ENCODE data around the gene KRT33B.
"Not testable (repeated sequence)": the region's sequence is repeated elsewhere in the genome, so short reads cannot be mapped to it uniquely, and the experiment has no call there.

Gene KRT33B

DNA sequence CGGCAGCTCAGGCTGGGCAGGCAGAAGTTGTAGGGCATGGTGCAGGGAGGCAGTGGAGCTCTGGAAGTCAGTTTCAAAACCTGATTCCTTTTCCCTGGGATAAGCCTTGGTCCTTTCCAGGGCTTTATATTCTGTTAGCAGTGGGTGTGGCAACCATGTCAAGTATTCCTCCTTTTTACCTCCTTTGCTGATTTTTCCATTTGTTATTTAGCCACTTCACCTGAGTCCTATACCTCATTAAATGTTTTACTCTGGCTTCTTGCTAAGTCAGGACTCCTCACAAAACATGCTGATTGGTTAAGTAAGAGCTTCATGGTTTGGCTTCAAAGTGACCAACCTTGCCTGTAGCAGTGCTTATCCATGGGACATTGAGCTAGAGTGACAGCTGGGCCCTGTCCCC, at the start of gene KRT33B:
Gene KRT33B, minus strand, starts transcription at position 101 of the 400 bp plus-strand sequence. Its CDS starts 63 bp downstream, at position 38.
- DNase-seq (ENCODE audit: low read depth): no peak

DNA sequence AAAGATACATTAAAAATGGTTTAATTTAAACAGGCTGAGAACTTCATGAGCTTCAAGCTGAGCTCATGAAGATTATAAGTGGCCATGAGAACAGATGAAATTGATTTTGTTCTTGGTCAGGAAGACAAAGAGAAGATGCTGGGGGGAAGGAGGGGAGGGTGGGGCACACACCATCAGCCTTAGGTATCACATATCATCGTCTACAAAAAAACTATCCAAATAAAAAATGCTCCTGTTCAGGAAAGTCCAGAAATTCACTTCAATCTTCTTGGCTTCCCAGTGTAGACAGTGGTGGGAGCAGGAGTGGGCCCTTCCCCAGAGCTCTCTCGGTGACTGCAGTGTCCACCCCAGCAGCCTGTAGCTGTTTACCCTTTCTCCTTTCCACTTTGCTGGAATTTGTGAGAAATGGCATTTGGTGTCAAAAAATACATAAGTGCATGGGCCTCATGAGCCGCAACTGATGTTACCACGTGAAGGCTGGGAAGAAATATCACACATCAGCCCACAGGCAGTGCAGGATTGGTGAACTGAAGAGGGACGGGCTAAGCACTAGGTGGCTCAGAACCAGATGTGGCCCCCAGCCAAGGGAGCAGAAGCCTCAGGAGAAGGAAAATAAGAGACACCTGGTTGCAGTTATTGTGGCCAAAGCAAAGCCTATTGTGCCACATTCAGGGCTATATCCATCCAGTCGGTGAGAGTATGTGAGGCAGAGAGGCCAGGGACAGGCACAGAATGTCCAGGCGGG, 48.7 kb upstream of the KRT33B start:
- no peak for DNase-seq (ENCODE audit: low read depth)

DNA sequence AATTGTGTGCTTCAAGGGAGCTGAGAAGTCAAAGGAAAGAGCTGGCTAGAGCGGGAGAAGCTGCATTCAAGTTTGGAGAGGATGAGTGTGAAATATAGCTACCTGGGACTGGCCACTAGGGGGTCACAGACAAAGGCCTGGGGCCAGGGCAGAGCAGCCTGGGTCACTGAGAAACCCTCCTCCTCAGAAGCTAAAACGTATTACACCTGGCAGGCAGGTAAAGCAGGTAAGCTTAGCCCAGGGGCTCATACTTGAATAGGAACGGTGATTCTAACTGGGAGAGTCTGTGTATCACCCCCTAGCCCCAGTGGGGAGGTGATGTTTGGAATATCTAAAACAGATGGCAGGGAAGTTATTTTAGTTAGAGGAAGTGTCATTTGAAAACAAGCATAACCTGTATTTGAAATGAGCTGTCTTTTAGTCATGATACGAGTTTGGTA, 48.0 kb upstream of the KRT33B start:
- DNase-seq (ENCODE audit: low read depth): no peak

DNA sequence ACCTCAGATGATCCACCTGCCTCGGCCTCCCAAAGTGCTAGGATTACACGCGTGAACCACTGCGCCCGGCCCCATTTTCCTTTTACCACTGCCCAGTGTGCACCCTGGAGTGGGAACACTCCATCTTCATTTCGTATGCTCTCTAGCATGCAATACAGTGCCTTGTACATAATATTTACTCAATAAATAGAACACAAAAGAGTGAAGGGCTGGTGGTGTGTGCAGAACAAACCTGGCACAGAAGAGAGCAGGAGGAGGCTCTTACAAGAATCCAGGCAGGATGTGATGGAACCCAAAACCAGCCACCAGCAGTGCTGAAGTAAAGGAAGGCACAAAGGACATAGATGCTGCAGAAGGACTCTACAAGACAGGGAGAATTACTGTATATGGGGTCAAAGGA, 47.5 kb upstream of the KRT33B start:
- no peak for DNase-seq (ENCODE audit: low read depth)

DNA sequence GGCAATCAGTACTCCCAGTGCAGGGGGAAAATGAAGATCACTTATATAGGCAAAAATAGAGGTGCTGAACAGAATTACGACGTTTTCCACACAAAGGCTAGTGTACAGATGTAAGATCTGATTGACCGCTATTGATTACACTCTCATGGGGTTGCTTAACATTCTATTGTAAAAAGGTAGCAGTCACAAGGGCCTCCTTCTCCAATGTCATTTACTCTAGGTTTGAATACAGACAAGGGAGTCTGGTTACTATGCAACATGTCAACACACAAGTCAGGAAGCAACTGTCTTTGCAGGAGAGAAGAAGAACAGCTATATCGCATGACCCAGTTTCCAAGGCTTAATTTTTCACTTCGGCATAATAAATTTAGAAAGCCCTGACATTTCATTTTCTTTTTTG, 46.9 kb upstream of the KRT33B start:
- no peak for DNase-seq (ENCODE audit: low read depth)

DNA sequence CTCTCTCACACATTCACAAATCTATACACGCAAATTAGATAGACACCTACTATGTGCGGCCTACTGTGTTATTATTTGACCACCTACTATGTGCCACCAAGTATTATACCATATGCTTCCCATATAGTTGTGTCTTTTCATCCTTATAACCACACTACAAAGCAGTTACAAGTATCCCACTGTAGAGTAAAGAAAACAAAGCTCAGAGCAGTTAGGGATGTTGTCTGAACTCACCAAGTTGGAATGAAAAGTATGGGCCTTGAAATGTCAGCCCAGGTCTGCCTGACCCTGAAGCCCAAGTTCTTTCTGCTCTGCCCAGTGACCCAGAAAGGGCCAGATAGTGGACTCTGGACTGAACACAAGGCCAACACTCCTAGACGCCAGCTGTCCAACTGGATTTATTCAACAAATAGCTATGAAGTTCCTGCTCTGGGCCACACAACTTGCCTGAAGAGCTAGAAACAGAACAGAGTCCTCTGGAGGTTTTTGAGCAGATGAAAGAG, 46.3 kb upstream of the KRT33B start:
- no peak for DNase-seq (ENCODE audit: low read depth)

DNA sequence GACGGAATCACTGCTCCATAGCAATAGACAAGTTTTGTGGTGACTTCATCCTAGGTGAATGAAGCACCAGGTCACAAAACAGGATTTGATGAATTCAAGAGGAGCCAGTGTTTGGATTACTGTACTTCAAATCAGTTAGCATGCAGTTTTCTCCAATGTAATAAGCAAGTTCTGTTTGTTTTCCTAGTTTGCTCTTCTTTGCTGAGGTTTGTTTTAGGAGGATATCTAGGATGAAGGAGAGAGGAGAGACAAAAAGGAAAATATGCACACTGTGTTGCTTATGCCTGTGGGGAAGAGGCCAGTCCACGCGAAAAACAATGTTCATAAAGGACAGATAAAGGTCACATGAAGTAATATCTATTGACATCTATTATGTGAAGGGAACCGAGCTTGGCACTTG, 45.8 kb upstream of the KRT33B start:
- DNase-seq (ENCODE audit: low read depth): no peak

DNA sequence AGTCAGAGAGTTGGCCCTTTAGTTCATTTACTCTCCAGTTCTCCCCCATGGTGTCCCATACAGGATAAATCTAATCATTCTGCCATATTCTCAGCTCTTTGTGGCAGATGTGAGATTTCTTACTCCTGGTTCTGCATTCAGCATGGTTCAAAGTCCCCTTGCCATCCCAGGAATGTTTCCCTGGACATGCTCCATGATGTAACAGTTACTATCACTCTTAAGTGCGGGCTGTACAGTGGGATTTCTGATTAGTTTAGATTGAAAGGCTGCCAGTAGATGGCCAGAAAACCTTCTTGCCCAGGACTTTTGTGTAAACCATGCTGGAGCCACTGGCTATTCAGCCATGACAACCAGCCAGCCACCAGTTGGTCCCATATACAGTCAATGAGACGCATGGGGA, 44.4 kb upstream of the KRT33B start:
- DNase-seq (ENCODE audit: low read depth): no peak

DNA sequence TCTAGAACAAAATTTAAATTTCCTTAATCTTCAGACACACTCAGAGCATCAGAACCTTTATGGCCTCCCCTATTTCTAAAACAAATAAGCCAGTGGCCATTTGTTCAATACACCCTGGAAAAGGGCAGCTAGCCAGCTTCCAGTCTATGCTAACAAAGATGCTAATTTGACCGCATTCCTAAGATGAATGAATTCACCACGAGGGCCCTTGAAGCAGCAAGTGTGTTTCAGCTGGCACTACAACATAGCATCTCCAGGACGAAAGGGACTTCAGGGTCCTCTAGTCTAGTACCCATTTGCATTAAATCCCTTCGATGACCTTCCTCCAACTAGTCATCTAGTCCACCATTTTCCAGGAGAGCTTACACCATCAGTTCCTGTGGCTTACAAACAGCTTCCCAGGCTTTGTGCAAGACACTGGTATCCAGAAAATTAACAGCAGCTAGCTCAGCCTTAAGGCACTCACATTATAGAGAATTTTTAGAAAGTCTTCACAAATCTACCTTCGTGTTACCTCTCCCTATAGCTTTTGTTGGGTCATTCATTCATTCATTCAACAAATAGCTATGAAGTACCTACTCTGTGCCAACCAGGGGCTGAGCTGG, 43.8 kb upstream of the KRT33B start:
- no peak for DNase-seq (ENCODE audit: low read depth)

DNA sequence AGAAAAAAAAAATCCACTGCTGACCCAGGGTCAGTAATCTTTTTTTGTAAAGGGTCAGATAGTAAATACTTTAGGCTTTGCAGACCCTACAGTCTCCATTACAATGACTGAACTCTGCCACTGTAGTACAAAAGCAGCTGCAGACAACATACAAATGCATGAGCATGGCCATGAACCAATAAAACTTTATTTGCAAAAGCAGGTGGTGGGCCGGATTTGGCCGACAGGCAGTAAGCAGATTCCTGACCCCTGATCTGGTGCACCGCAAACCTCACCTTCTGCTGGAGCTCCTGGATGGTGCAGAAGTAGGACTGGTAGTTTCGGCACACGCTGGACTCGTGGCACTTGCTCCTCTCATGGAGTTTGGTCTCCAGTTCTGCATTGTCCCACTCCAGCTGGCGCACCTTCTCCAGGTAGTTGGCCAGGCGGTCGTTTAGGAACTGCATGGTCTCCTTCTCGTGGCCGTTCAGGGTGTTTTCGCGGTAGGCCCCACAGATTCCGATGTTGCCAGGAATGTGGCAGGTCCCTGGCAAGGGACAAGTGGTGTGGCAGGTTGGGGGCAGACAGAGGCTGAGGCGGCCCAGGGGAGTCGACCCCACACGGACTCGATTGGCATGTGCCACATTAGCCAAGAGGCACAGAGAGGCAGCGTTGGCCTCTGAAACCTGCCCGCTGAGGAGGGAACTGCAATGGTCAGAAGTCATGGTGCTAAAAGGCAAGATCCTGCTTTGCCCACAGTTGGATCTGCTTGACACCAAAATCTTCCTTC, 41.6 kb upstream of the KRT33B start:
- no peak for DNase-seq (ENCODE audit: low read depth)

DNA sequence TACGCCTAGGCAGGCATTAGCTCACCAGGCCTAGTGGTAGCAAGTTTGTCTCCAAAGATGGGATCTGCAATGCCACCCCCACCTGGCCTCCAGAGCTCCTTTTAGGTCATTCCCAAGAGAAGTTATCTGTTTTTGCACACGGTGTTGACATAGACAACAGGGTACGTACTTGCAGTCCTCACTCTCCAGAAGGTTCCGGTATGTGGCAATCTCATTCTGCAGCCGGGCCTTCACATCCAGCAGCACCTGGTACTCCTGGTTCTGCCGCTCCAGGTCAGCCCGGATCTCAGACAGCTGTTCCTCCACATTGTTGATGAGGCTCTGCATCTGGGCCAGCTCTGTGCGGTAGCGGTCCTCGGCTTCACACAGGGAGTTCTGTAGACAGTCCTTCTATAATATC, 37.6 kb upstream of the KRT33B start:
- no peak for DNase-seq (ENCODE audit: low read depth)

DNA sequence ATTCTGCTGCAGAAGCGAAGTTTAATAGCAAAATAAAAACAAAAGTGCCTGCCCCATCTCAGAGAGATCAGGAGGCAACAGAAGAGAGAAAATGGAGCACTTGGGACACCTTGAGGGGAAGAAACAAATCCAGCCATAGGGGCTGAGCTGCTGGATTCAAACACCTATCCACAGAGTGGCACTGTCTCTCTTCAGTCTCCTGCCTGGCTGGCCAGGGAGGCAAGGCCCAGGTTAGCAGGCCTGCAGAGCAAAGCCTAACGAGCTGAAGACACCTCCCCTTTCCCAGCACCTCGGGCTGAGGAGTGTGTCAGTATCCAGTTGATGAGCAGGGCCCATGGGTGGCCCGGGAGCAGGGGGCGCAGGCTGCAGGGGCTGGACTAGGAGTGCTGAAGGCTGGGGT, 36.6 kb upstream of the KRT33B start:
- DNase-seq (ENCODE audit: low read depth): no peak

DNA sequence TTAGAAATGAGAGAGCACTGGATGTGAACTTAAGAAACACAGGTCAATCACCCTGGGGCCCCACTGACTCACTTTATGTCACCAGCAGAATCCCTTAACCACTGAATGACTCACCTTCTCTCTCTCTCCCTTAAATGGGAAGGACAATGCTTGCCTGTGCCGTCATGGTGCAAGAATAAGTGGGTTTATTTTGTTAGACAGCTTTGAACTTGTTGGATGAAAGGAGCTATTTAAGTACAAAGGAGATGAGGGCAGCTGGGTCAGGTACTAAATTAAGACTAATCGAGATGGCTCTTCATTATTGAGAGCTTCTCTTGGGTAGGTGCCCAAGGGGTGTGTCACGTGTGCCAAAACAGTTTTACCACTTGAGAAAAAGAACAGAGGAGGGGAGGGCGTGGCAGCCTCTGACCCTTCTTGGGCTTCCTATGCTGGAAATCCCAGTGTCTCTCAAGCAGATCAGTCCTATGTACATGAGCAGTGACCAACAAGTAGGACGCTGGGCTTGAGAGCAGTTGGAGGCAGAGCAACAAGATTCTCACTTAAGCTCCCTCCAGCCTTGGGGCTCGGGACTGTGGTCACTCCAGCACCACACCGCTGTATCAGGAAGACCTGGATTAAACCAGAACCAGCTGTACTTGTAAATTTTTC, 34.5 kb upstream of the KRT33B start:
- DNase-seq (ENCODE audit: low read depth): peak; percentile 5

DNA sequence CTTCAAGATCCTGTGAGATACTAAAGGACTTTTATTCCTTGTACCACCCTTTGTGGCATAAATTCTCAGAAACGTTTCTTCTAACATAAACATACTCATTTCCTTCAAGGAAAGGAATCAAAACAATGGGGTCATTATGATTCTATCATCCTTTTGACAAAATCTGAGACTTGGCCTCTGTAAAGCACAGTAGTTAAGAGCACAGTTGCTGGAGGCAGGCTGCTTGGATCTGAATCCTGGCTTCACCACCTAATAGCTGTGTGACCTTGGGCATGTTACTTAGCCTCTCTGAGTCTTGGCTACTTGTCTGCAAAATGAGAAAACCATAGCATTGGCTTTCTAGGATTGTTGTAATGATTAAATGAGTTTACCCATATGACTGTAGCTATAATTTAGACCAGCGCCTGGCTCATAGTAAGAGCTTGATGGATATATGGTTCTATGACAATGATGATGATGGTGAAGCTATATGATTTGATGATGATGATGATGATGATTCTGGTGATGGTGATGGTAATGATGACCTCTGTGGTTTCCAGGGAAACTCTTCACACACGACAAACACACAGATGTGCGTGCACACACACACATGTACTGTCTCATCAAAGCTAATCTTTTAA, 33.9 kb upstream of the KRT33B start:
- DNase-seq (ENCODE audit: low read depth): no peak

DNA sequence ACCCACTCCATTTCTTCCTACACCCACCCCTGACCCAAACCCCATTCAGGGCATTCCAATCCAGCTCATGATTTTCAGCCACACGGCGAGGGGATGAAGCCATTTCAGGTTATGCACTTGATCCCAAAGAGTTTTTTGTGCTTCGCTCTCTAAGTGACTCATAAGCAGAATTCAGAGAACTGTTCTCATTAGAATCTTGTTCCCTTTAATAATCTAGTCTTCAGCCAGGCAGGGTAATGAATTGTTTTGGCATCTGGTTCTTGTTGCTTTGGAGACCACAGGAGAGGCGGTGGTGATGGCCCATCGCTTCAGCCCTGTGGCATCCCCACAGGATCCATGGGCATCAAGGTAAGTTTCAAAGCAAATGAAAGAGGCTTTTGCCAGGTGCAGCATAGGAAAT, 32.5 kb upstream of the KRT33B start:
- no peak for DNase-seq (ENCODE audit: low read depth)

DNA sequence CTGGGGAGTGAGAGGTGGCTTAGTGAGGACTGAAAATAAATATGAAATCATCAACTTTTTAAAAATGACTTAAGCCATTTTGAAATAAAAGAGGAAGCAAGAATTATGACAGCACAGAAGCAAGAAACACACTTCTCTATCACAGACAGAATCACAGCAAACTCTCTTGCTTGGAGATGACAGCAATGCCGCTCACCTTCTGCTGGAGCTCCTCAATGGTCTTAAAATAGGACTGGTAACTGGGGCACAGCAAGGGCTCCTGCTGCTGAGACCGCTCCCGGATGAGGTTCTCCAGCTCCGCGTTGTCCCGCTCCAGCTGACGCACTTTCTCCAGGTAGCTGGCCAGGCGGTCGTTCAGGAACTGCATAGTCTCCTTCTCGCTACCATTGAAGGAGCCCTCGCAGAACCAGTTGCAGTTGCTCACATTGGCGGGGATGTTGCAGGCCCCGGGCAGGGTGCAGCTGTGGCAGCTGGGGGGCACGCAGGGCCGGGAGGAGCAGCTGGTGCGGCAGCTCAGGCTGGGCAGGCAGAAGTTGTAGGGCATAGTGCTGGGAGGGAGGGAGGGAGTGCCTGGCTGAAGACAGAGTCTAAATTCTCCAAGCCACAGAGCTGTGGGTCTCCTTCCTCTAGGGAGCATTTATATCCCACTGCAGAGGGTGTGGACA, 27.5 kb upstream of the KRT33B start, which contains the start of gene KRT31:
Gene KRT31, minus strand, starts transcription at position 613 of the 665 bp plus-strand sequence. Its CDS starts 69 bp downstream, at position 544.
- no peak for DNase-seq (ENCODE audit: low read depth)

DNA sequence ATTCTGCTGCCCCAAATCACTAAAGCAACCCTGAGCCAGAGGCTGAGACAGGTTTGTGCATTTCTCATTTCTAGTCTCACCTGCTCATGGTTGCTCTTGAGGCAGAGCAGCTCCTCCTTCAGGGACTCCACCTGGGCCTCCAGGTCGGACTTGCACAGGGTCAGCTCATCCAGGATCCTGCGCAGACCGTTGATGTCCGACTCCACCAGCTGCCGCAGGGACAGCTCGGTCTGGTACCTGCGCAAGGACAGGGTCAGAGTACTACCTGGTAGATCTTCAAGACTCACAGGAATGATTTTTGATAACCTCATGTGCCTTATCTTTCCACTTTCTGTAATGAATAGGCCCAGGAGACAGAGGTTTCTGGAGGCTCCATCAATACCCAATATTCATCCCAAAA, 26.7 kb upstream of the KRT33B start:
- no peak for DNase-seq (ENCODE audit: low read depth)

DNA sequence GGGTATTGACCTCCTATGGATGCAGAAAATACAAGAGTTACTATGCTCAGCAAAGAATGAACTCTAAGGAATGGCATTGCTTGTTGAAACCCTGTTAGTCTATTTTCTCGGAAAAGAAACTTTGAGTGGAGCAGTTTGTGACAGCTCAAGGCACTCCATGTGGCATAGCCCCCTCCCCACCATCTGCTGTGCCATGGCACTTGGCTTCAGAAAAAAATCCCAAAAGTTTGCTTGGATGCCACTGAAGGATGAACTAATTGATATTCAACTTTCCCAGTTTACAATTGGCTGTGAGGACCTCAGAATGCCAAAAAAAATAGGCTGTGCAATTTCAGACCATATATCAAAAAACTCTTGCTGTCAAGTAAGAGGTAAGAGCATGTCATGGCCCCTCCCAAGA, 26.0 kb upstream of the KRT33B start:
- no peak for DNase-seq (ENCODE audit: low read depth)

DNA sequence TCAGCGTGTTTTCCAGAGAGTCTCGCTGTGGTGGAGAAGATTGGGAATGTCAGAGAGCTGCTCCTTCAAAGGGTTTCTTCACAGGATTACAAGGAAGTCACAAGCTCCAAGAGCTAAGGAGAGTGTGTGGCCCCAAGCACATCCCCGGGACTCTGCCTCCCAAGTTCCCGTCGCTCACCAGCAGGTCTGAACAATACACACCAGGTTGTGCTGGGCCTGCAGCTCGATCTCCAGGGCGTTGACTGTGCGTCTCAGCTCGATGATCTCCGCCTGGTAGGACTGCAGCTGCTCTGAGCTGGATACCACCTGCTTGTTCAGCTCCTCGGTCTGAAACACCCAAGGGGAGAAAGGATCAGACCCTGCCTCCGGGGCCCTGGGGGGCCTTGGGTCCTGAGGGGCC, 25.4 kb upstream of the KRT33B start:
- not testable (repeated sequence) for DNase-seq (ENCODE audit: low read depth)

DNA sequence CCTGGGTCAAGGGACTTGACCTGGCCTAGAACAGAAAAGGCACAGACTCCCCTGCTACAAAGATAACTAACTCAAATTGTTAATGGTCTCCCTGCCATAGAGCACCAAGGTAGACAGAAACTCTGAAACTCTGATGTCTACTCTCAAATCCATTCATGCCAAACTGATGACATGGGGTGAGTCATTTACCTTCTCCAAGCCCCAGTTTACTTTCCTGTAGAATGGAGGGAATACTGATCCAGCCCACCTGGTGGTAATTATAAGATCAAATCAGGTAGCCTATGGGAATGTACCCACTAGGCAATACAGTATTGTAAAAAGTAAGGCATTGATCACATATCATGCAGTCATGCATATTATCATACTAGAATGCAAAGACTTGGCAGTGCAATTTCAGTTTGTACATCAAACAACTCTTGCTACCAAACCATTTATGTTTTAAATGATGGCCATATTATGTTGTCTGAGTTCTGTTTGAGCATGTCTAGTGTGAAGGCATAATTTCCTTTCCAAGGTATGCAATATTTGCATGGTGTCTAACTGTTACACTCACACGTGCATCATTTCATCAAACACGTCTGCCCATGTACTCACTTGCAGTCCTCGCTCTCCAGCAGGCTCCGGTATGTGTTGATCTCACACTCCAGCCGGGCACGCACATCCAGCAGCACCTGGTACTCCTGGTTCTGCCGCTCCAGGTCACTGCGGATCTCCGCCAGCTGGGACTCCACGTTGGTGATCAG, 24.8 kb upstream of the KRT33B start:
- DNase-seq (ENCODE audit: low read depth): no peak

DNA sequence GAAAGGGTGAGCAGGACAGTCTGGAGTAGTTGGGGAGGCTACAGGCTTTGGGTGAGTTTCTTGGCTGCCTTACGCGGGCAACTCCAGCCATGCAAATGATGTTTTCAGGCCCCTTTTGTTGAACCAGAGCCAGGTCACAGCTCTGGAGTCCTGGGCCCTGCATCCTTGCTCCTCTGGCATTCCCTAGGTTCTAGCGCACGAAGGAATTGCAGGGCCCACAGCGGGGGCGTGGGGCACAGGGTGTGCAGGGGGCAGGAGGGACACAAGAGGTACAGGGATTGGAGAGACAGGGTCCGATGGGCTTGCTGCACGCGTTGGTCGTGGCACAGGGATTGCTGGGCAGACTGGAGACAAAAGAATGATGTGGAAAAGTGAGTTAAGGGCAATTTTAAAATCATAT, 24.2 kb upstream of the KRT33B start:
- no peak for DNase-seq (ENCODE audit: low read depth)

Data from activated T-cell treated with anti-CD3 and anti-CD28 coated beads for 1 hour (primary cell).